Bronchial epithelial cell (primary cell): ENCODE data around the gene CFTR. TPM values are rescaled to one million over a fixed set of nuclear protein-coding genes. Genes with fewer than 3 reads are reported as not detected.
A peak's percentile ranks its signal among the peaks of the same experiment; 100 is the strongest.

Experiments used
- DNase-seq: peaks from one replicate; pipeline ENCODE4 v3.0.0-alpha.2; 2010; ENCODE audit warnings: low read depth
- FAIRE-seq: peaks from 2 replicates; lab custom pipeline; 2011; peaks lifted over from hg19 to GRCh38; lab: Jason Lieb, UNC
- H3K27me3 ChIP-seq: 2 replicates; pipeline ENCODE4 v1.5.1; 2011; ENCODE audit warnings: low read length; ENCODE audit not compliant: control insufficient read depth, insufficient read depth
- H3K36me3 ChIP-seq: 2 replicates; pipeline ENCODE4 v1.5.1; 2011; ENCODE audit warnings: low read length; ENCODE audit not compliant: control insufficient read depth, insufficient read depth
- H3K4me3 ChIP-seq: 2 replicates; pipeline ENCODE4 v1.5.1; 2011; ENCODE audit warnings: mild to moderate bottlenecking, low read depth, low read length, control low read depth
- CTCF ChIP-seq: IDR thresholded peaks from 2 replicates; pipeline ENCODE4 v1.5.1; 2011; ENCODE audit warnings: mild to moderate bottlenecking, moderate library complexity, low read length, control low read depth, inconsistent platforms; ENCODE audit not compliant: insufficient read depth, severe bottlenecking
- total RNA-seq: library from RNA; depleted of rRNA; stranded (reverse); fragments of >200 nt; gene quantifications from 2 replicates; pipeline ENCODE4 v1.2.1, GENCODE V29; 2014

The CFTR gene
- total RNA-seq, 1 donor from 2014 or later = under 0.01 TPM

GRCh38 chr7:117683430-117684175 is 203.8 kb downstream of the CFTR start:
- no peak overlapping the region for H3K4me3 ChIP-seq
- no peak for TF ChIP-seq CTCF
- FAIRE-seq (no peak), DNase-seq (peak; percentile 37)
- H3K36me3 ChIP-seq = no peaks in the 10 kb centered on the region
- no peaks in the 10 kb centered on the region for H3K27me3 ChIP-seq

DNA sequence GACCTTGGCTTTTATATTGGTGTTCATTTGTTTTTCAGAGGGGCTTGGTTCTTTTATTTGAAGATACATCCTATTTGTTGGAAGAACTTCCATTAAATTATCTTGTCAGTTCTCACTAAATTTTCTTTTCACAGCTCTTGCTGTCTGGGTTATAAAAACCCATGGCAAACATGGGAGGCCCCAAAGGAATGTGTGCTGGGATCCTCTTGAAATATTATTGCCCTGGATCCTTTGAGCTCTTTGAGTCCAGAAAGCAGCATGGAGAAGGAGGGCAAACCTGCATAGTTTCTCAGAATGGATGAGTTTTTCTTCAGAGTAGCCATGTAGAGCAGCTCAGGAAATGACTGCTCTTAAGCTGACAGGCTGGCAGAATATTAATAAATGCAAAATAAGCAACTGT is 206.0 kb downstream of the CFTR start:
- Histone ChIP-seq H3K36me3 (no peaks in the 10 kb centered on the region), H3K27me3 (no peaks in the 10 kb centered on the region), H3K4me3 (no peak overlapping the region)
- FAIRE-seq (no peak), DNase-seq (no peak)
- no peak for TF ChIP-seq CTCF

GRCh38 chr7:117686311-117686935 is 206.6 kb downstream of the CFTR start:
- Histone ChIP-seq H3K4me3 (no peak overlapping the region), H3K36me3 (no peaks in the 10 kb centered on the region), H3K27me3 (no peaks in the 10 kb centered on the region)
- no peak for TF ChIP-seq CTCF
- DNase-seq (no peak), FAIRE-seq (no peak)

DNA sequence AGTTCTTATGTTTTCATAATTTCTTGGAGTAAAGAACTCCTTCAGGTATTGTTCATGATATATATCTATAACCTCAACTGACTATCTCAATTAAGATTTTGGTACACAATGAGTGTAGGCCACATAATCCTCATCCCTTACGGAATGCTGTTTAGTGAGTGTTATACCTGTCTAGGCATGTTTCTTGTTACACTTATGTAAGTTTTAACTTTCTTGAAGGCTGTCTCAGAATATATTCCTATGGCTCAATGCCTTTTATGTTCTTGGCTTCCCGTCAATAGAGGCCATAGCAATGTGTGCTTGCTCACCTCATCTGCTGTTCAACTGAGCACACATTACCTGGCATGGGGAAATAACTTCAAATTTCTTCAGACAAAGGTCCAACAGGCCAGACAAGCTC is 208.3 kb downstream of the CFTR start:
- DNase-seq = peak; percentile 99
- no peak overlapping the region for H3K4me3 ChIP-seq
- no peaks in the 10 kb centered on the region for H3K27me3 ChIP-seq
- FAIRE-seq = peak; percentile 83
- H3K36me3 ChIP-seq = no peaks in the 10 kb centered on the region
- TF ChIP-seq CTCF = no peak

- no peak for TF ChIP-seq CTCF
- no peaks in the 10 kb centered on the region for H3K36me3 ChIP-seq
- H3K4me3 ChIP-seq = no peak overlapping the region
- H3K27me3 ChIP-seq = no peaks in the 10 kb centered on the region
- FAIRE-seq (no peak), DNase-seq (no peak)
Observed at GRCh38 chr7:117689406-117689805, 209.6 kb downstream of the CFTR start.
